Ectodermal cell (in vitro differentiated cells): ENCODE results near the gene ABCD1.
"Not testable (repeated sequence)": the region's sequence is repeated elsewhere in the genome, so short reads cannot be mapped to it uniquely, and the experiment has no call there.

Experiments used
- H3K27ac ChIP-seq: 2 replicates; pipeline ENCODE4 v1.7.0; 2013; ENCODE audit warnings: mild to moderate bottlenecking, low read depth, low read length; ENCODE audit not compliant: insufficient read depth, poor library complexity, severe bottlenecking
- H3K27me3 ChIP-seq: 2 replicates; pipeline ENCODE4 v1.7.0; 2013; ENCODE audit warnings: mild to moderate bottlenecking, low read length; ENCODE audit not compliant: insufficient read depth, control insufficient read depth, poor library complexity, severe bottlenecking
- H3K36me3 ChIP-seq: one replicate; pipeline ENCODE4 v1.7.0; 2013; ENCODE audit warnings: low read length; ENCODE audit not compliant: control insufficient read depth, insufficient read depth
- H3K4me1 ChIP-seq: one replicate; pipeline ENCODE4 v1.7.0; 2013; ENCODE audit warnings: low read length; ENCODE audit not compliant: control insufficient read depth, insufficient read depth
- H3K4me3 ChIP-seq: 2 replicates; pipeline ENCODE4 v1.7.0; 2013; ENCODE audit warnings: low read depth, low read length, control low read depth; ENCODE audit not compliant: insufficient read depth
- H3K9me3 ChIP-seq: 2 replicates; pipeline ENCODE4 v1.7.0; 2013; ENCODE audit warnings: mild to moderate bottlenecking, low read length, moderate library complexity; ENCODE audit not compliant: control insufficient read depth
- WGBS, 2 experiments: methylation state at CpG; one replicate each; pipeline ENCODE4 v1.1.7; 2013; ENCODE audit warnings: missing lambda C conversion rate in 2 of 2; 5-methylcytosine and 5-hydroxymethylcytosine counted together

Gene ABCD1

DNA sequence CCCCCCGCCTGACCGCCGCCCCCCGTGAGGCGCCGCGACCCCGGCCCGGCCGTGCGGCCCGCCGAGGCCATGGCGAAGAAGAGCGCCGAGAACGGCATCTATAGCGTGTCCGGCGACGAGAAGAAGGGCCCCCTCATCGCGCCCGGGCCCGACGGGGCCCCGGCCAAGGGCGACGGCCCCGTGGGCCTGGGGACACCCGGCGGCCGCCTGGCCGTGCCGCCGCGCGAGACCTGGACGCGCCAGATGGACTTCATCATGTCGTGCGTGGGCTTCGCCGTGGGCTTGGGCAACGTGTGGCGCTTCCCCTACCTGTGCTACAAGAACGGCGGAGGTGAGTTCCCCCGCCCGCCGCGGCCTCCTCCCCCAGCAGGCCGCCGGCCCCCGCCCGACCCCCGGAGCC lies 36.1 kb upstream of the ABCD1 start:
- WGBS, 2 experiments, result 0 to 1% methylated on average over 57 of the region's 57 CpGs
- no peaks in the 10 kb centered on the region for H3K9me3 ChIP-seq
- H3K4me3 ChIP-seq, result peak overlapping the region; percentile 47
- H3K36me3 ChIP-seq, result no peaks in the 10 kb centered on the region
- no peaks in the 10 kb centered on the region for H3K27me3 ChIP-seq
- no peak overlapping the region for H3K27ac ChIP-seq
- peaks cover 7% of the 10 kb centered on the region for H3K4me1 ChIP-seq

- 2 to 4% methylated on average over 47 to 49 of the region's 53 CpGs for WGBS, 2 experiments
- H3K36me3 ChIP-seq, result no peaks in the 10 kb centered on the region
- H3K4me1 ChIP-seq, result peaks cover 7% of the 10 kb centered on the region
- no peaks in the 10 kb centered on the region for H3K9me3 ChIP-seq
- no peaks in the 10 kb centered on the region for H3K27me3 ChIP-seq
- peak overlapping the region; percentile 47 for H3K4me3 ChIP-seq
- no peak overlapping the region for H3K27ac ChIP-seq
Observed at GRCh38 chrX:153688911-153689590, 35.6 kb upstream of the ABCD1 start.

- WGBS, 2 experiments, result 68 to 73% methylated on average over 19 of the region's 19 CpGs
- Histone ChIP-seq H3K4me3 (peak overlapping the region; percentile 47), H3K27me3 (no peaks in the 10 kb centered on the region), H3K27ac (no peak overlapping the region), H3K9me3 (no peaks in the 10 kb centered on the region), H3K4me1 (peaks cover 7% of the 10 kb centered on the region), H3K36me3 (no peaks in the 10 kb centered on the region)
Observed at GRCh38 chrX:153689654-153690465, 34.8 kb upstream of the ABCD1 start.

- Histone ChIP-seq H3K9me3 (no peaks in the 10 kb centered on the region), H3K4me3 (peak overlapping the region; percentile 47), H3K27ac (no peak overlapping the region), H3K4me1 (peaks cover 7% of the 10 kb centered on the region), H3K27me3 (no peaks in the 10 kb centered on the region), H3K36me3 (no peaks in the 10 kb centered on the region)
- WGBS, 2 experiments, result 91 to 95% methylated on average over 13 to 14 of the region's 14 CpGs
Observed at GRCh38 chrX:153690466-153690865, 34.2 kb upstream of the ABCD1 start.

DNA sequence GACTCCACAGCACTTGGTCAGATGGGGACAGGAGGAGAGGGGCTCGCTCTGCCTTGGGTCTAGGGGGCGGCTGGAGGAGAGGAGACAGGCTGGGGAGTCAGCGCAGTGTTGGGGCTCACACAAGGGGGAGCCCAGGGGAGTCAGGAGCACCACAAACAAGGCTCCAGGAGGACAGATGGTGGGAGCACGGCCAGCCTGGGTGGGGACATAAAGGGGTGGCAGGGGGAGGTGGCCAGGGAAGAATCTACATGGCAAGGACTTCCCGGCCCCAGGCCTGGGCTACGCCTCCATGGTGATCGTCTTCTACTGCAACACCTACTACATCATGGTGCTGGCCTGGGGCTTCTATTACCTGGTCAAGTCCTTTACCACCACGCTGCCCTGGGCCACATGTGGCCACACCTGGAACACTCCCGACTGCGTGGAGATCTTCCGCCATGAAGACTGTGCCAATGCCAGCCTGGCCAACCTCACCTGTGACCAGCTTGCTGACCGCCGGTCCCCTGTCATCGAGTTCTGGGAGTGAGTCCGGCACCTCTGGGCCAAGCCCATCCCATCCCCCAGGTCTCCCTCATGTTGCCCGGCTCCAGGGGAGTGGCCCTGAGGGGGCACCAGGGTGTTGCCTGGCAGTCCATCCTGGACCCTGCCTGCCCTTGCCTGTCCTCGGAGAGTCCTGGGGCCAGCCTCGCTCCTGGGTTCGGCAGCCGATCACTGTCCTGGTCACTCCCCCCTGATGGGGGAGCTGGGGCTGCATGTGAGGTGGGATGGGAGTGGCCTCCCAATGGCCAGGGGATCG lies 33.4 kb upstream of the ABCD1 start:
- not testable (repeated sequence) for H3K27ac ChIP-seq, H3K9me3 ChIP-seq, H3K4me1 ChIP-seq, H3K36me3 ChIP-seq, H3K27me3 ChIP-seq
- H3K4me3 ChIP-seq, result peak overlapping the region; percentile 47
- 89 to 91% methylated on average over 21 of the region's 21 CpGs for WGBS, 2 experiments

- Histone ChIP-seq H3K9me3 (no peaks in the 10 kb centered on the region), H3K36me3 (no peaks in the 10 kb centered on the region), H3K27ac (no peak overlapping the region), H3K4me3 (no peak overlapping the region), H3K27me3 (no peaks in the 10 kb centered on the region), H3K4me1 (no peaks in the 10 kb centered on the region)
- 95% methylated on average over 4 of the region's 4 CpGs for WGBS, 2 experiments
Observed at GRCh38 chrX:153692003-153692402, 32.7 kb upstream of the ABCD1 start.

- Histone ChIP-seq H3K27ac (no peak overlapping the region), H3K27me3 (no peaks in the 10 kb centered on the region), H3K9me3 (no peaks in the 10 kb centered on the region), H3K4me1 (no peaks in the 10 kb centered on the region), H3K4me3 (no peak overlapping the region), H3K36me3 (no peaks in the 10 kb centered on the region)
- 92% methylated on average over 24 of the region's 24 CpGs for WGBS, 2 experiments
Observed at GRCh38 chrX:153692611-153693156, 32.0 kb upstream of the ABCD1 start.

- WGBS, 2 experiments, result 93 to 96% methylated on average over 31 of the region's 31 CpGs
- Histone ChIP-seq H3K27ac (no peak overlapping the region), H3K27me3 (no peaks in the 10 kb centered on the region), H3K4me3 (no peak overlapping the region), H3K36me3 (no peaks in the 10 kb centered on the region), H3K4me1 (no peaks in the 10 kb centered on the region), H3K9me3 (no peaks in the 10 kb centered on the region)
Observed at GRCh38 chrX:153693216-153694086, 31.2 kb upstream of the ABCD1 start.

DNA sequence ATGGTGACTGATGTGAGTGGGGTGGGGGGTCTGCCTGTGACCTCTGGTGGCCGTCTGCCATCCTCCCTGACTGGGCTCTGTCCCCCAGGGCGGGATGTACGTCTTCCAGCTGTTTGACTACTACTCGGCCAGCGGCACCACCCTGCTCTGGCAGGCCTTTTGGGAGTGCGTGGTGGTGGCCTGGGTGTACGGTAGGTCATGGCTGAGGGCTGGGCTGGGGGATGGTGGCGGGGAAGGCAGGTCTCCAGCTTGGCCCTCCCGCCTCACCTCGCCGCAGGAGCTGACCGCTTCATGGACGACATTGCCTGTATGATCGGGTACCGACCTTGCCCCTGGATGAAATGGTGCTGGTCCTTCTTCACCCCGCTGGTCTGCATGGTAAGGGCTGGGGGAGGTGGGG lies 30.4 kb upstream of the ABCD1 start:
- WGBS, 2 experiments, result 91 to 95% methylated on average over 15 to 16 of the region's 16 CpGs
- not testable (repeated sequence) for H3K9me3 ChIP-seq, H3K27me3 ChIP-seq, H3K4me3 ChIP-seq, H3K27ac ChIP-seq, H3K36me3 ChIP-seq, H3K4me1 ChIP-seq
